Measurements from ENCODE around the gene MYCBP2. TPM values are rescaled to one million over a fixed set of nuclear protein-coding genes. Genes with fewer than 3 reads are reported as not detected.
"Not testable (repeated sequence)": the region's sequence is repeated elsewhere in the genome, so short reads cannot be mapped to it uniquely, and the experiment has no call there.

MYCBP2 gene
- total RNA-seq, 2 donors from 2014 or later, result 86.6 to 88.0 TPM

DNA sequence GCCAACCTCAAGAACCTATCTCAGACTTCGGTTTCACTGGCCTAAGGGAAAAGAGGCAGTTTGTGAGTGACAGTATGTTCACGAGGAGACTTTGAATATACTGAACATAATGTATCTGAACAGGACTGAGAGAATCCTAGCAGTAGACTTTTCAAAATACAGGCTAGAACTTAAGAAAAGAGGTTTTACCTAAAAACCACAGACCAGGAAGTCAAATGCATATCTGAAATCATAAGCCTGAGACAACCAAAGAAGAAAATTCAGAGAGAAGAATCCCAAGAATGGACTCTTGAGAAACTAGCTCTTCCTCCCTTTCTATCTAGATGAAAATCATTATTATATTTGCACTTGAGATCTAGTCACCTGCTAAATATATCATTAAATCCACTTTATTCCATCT, 17.6 kb downstream of the MYCBP2 start:
- Mint-ChIP-seq H3K27ac (peak overlapping the region; percentile 29), H3K4me1 (ENCODE audit: low read depth) (peaks cover 85% of the 10 kb centered on the region), H3K9me3 (peaks cover 1 to 2% of the 10 kb centered on the region in 2 donors), H3K4me3 (peak overlapping the region in 1 of 2 donors; percentile 32), H3K27me3 (ENCODE audit: low read depth) (no peaks in the 10 kb centered on the region), H3K36me3 (ENCODE audit: insufficient read depth in 2 of 2) (peaks cover 1 to 7% of the 10 kb centered on the region in 2 donors)
- DNase-seq (no peak), ATAC-seq (replicated peaks in 1 of 2) (no peak)

DNA sequence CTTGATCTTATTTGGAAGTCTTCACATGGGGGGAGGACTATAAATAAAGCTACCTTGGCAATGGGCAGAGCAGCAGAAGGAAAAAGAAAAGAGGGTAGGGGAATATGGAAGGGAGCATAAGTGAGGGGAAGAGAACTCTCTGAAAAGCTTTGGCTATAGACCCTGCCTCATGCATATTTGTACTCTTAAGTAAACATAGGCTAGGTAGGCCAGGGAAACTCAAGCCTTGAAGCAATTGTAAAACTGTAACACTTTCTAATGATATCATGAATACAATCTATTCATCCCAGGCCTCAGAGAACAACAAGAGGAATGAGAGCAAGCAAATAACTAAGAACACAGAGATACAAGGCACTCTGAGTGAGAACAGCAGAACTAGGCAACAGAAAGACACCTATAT, 20.4 kb downstream of the MYCBP2 start:
- ATAC-seq (replicated peaks in 1 of 2) (no peak), DNase-seq (no peak)
- H3K36me3 Mint-ChIP-seq (ENCODE audit: insufficient read depth in 2 of 2), result peaks cover 3 to 8% of the 10 kb centered on the region in 2 donors
- peaks cover 78% of the 10 kb centered on the region for H3K4me1 Mint-ChIP-seq (ENCODE audit: low read depth)
- peak overlapping the region in 1 of 2 donors; percentile 13 for H3K4me3 Mint-ChIP-seq
- no peak overlapping the region for H3K27ac Mint-ChIP-seq
- peaks cover 2 to 3% of the 10 kb centered on the region in 2 donors for H3K9me3 Mint-ChIP-seq
- H3K27me3 Mint-ChIP-seq (ENCODE audit: low read depth), result no peaks in the 10 kb centered on the region

DNA sequence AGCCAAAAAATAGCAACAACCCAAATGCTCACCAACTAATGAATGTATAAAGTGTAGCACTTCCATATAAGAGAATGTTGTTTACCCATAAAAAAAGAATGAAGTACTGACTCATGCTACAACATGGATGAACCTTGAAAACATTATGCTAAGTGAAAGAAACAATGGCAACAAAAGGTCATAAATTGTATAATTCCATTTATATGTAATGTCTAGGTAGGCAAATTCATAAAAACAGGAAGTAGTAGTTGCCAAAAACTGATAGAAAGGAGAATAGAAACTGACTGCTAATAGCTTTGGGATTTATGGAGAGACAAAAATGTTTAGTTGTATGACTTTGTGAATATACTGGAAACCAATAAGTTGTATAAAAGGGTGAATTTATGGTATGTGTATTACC, 21.6 kb downstream of the MYCBP2 start:
- peaks cover 3 to 8% of the 10 kb centered on the region in 2 donors for H3K36me3 Mint-ChIP-seq (ENCODE audit: insufficient read depth in 2 of 2)
- peaks cover 77% of the 10 kb centered on the region for H3K4me1 Mint-ChIP-seq (ENCODE audit: low read depth)
- H3K4me3 Mint-ChIP-seq, result no peak overlapping the region
- H3K27me3 Mint-ChIP-seq (ENCODE audit: low read depth), result no peaks in the 10 kb centered on the region
- DNase-seq, result no peak
- H3K9me3 Mint-ChIP-seq, result peaks cover 2 to 3% of the 10 kb centered on the region in 2 donors
- ATAC-seq (replicated peaks in 1 of 2), result no peak
- H3K27ac Mint-ChIP-seq, result peak overlapping the region; percentile 60

DNA sequence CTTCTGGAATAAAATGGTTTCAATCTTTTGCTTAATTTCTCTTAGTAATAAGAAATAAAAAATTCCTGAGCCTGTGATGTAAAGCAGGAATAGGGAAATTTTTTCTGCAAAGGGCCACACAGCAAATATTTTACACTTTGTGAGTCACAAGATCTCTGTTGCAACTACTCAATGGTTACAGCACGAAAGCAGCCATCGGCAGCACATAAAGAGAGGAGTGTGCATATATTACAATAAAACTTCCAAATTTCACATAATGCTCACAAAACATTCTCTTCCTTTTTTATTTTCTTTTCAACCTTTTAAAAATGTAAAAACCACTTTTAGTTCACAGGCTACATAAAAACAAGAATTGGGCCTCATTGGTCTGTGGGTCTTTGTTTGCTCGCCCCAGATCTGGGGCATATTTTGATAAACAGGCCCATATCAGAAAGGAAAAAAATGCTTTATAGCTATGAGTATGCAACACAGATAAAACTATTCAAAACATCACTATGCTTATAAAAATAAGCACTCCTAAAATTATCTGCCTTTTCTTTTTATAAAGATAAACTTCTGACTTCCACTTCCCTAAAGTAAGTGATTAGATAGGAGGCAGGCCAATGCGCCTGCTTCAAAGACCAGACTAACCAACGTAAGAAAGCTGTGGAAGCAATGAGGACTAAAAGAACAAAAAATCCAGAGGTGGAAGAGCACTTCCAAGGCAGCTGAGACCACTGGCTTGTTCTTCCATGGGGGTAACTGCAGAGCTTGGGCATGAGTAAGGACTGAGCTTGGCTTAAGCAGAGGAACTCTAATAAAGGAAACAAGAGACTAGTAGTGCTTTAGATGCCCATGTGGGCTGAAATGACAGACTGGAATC, 26.5 kb downstream of the MYCBP2 start:
- H3K36me3 Mint-ChIP-seq (ENCODE audit: insufficient read depth in 2 of 2), result peaks cover 3 to 9% of the 10 kb centered on the region in 2 donors
- DNase-seq, result no peak
- H3K27ac Mint-ChIP-seq, result no peak overlapping the region
- H3K27me3 Mint-ChIP-seq (ENCODE audit: low read depth), result no peaks in the 10 kb centered on the region
- peaks cover 2 to 3% of the 10 kb centered on the region in 2 donors for H3K9me3 Mint-ChIP-seq
- peaks cover 59% of the 10 kb centered on the region for H3K4me1 Mint-ChIP-seq (ENCODE audit: low read depth)
- no peak for ATAC-seq (replicated peaks in 1 of 2)
- H3K4me3 Mint-ChIP-seq, result no peak overlapping the region

DNA sequence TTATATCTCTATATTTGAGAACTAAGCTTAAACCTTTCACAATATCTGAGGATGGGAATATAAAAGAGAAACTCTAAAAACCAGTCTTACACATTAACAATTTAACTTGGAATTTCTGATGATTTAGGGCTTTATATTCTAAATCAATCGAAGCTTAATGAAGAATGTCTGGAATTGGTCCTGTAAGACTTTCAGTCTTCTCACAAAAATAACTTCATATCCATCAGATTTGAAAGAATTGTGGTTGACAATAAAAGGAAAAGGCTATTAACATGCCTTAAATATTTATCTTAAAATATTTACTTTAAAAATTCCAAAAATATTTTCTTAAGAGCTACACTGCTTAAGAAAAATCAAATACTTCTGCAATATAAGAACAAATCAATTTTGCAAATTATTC, 27.3 kb downstream of the MYCBP2 start:
- no peak for ATAC-seq (replicated peaks in 1 of 2)

DNA sequence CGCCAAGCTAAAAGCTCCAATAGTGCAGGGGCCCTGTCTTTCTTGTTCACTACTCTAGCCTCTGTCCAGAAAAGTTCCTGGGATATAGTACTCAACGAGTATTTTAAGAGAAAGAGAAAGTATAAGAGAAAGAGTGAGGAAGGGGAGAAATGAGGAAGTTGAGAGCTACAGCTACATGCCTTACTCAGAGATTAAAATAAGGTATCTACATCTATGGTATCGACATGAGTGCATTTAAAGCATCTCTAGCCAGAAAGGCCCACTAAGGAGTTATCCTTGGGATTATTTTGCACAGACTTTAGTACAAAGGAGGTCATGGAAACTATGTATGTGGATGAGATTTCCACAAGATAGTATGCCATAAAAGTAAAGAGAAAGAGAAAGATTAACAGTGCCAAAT, 28.5 kb downstream of the MYCBP2 start:
- H3K9me3 Mint-ChIP-seq, result no peaks in the 10 kb centered on the region
- peak overlapping the region; percentile 6 for H3K27ac Mint-ChIP-seq
- no peak for ATAC-seq (replicated peaks in 1 of 2)
- peak overlapping the region in 1 of 2 donors; percentile 48 for H3K4me3 Mint-ChIP-seq
- no peaks in the 10 kb centered on the region for H3K27me3 Mint-ChIP-seq (ENCODE audit: low read depth)
- peaks cover 47% of the 10 kb centered on the region for H3K4me1 Mint-ChIP-seq (ENCODE audit: low read depth)
- DNase-seq, result no peak
- peaks cover 1 to 8% of the 10 kb centered on the region in 2 donors for H3K36me3 Mint-ChIP-seq (ENCODE audit: insufficient read depth in 2 of 2)

More for the DNA sequence above, 27.3 kb downstream of the MYCBP2 start:
- no peak for DNase-seq
- Mint-ChIP-seq H3K4me1 (ENCODE audit: low read depth) (peaks cover 54% of the 10 kb centered on the region), H3K27me3 (ENCODE audit: low read depth) (no peaks in the 10 kb centered on the region), H3K27ac (no peak overlapping the region), H3K9me3 (peaks cover 2 to 3% of the 10 kb centered on the region in 2 donors), H3K4me3 (no peak overlapping the region), H3K36me3 (ENCODE audit: insufficient read depth in 2 of 2) (peaks cover 4 to 7% of the 10 kb centered on the region in 2 donors)

DNA sequence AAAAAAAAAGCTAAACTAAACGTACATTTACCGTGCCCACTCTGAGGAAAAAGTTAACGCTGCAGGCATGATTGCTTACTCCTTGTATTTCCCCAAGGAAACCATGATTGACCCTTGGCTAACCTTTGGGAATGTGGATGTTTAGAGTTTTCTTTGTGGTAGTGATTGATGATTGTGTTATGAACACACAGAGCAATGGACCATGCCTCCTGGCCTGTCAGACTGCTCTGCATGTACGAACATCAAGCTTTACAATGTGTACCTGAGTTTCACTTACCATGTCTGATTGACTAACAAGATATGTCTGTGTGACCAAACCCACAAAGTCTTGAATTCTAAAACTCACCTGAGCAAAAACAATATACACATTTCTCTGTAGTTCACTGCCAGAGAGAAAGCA, 35.1 kb downstream of the MYCBP2 start:
- ATAC-seq (replicated peaks in 1 of 2) (peak; percentile 37 to 50), DNase-seq (peak in 1 of 2 donors; percentile 6)
- peaks cover 43% of the 10 kb centered on the region for H3K4me1 Mint-ChIP-seq (ENCODE audit: low read depth)
- peaks cover 15 to 46% of the 10 kb centered on the region in 2 donors for H3K36me3 Mint-ChIP-seq (ENCODE audit: insufficient read depth in 2 of 2)
- H3K27ac Mint-ChIP-seq, result no peak overlapping the region
- H3K4me3 Mint-ChIP-seq, result peak overlapping the region in 1 of 2 donors; percentile 11
- H3K27me3 Mint-ChIP-seq (ENCODE audit: low read depth), result no peaks in the 10 kb centered on the region
- peaks cover 0 to 3% of the 10 kb centered on the region in 2 donors for H3K9me3 Mint-ChIP-seq

DNA sequence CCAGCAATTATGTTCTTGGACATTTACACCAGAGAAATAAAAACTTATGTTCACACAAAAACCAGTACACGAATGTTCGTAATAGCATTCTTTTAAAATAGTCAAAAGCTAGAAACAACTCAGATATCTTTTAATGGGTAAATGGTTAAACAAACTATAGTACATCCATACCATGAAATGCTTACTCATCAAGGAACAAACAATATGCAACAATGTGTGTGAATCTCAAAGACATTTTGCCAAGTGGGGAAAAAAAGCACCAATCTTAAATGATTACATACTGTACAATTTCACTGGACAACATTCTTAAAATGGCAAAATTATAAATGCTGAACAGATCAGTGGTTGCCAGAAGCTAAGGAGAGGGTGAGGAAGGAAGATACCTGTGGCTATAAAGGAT, 36.6 kb downstream of the MYCBP2 start:
- ATAC-seq (replicated peaks in 1 of 2) (no peak), DNase-seq (no peak)
- Mint-ChIP-seq H3K27ac (no peak overlapping the region), H3K36me3 (ENCODE audit: insufficient read depth in 2 of 2) (peaks cover 15 to 48% of the 10 kb centered on the region in 2 donors), H3K4me1 (ENCODE audit: low read depth) (peaks cover 50% of the 10 kb centered on the region), H3K4me3 (peak overlapping the region; percentile 55 to 65), H3K27me3 (ENCODE audit: low read depth) (no peaks in the 10 kb centered on the region), H3K9me3 (peaks cover 0 to 3% of the 10 kb centered on the region in 2 donors)

DNA sequence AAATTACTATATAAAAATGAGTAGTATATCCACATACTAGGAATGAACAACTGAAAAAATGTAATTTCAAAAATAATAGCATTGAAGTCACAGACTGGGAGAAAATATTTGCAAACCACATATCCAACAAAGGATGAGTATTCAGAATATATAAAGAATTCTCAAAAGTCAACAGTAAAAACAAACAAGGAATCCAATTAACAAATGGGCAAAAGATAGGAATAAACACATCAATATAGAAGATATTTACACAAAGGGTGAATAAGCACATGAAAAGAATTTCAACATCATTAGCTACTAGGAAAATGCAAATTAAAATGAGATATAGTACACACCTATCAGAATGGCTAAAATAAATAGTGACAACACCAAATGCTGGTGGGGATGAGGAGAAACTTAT, 37.0 kb downstream of the MYCBP2 start:
- Mint-ChIP-seq H3K4me3 (no peak overlapping the region), H3K27me3 (ENCODE audit: low read depth) (no peaks in the 10 kb centered on the region), H3K36me3 (ENCODE audit: insufficient read depth in 2 of 2) (peaks cover 15 to 49% of the 10 kb centered on the region in 2 donors), H3K27ac (peak overlapping the region; percentile 16), H3K4me1 (ENCODE audit: low read depth) (peaks cover 55% of the 10 kb centered on the region), H3K9me3 (peaks cover 0 to 3% of the 10 kb centered on the region in 2 donors)
- DNase-seq, result no peak
- ATAC-seq (replicated peaks in 1 of 2), result no peak

DNA sequence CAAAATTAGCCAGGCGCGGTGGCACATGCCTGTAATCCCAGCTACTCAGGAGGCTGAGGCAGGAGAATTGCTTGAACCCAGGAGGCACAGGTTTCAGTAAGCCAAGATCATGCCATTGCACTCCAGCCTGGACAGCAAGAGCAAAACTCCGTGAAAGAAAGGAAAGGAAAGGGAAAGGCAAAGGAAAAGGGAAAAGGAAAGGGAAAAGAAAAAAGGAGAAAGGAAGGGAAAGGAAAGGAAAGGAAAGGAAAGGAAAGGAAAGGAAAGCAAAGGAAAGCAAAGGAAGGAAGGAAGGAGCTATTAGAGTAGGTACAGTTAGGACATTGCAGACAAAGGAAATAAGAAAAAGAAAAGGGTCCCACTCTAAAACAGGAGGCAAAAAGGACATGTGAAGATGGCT, 41.3 kb downstream of the MYCBP2 start:
- H3K27me3 Mint-ChIP-seq (ENCODE audit: low read depth); H3K4me3 Mint-ChIP-seq; ATAC-seq (replicated peaks in 1 of 2); H3K27ac Mint-ChIP-seq; H3K9me3 Mint-ChIP-seq; DNase-seq: not testable (repeated sequence)
- peaks cover 12 to 42% of the 10 kb centered on the region in 2 donors for H3K36me3 Mint-ChIP-seq (ENCODE audit: insufficient read depth in 2 of 2)
- peaks cover 34% of the 10 kb centered on the region for H3K4me1 Mint-ChIP-seq (ENCODE audit: low read depth)

DNA sequence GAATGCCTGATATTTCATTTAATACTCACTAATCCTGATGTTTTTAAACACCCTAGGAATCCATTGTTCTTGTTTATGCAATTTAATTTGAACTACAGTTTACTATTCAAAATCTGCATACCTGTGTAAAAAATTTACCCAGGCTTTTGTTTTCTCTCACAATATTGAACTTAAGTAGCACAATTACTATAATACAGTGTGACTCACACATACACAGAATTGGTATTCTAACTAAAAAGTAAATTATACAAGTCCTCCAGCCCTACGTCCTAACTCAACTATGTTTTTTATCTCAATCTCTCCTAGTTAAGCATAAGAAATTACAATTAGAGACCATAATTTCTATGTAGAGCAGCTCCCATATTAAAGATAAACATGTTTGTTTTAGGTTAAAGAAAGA, 41.8 kb downstream of the MYCBP2 start:
- ATAC-seq (replicated peaks in 1 of 2) (peak; percentile 51 to 54), DNase-seq (no peak)
- no peaks in the 10 kb centered on the region for H3K27me3 Mint-ChIP-seq (ENCODE audit: low read depth)
- H3K4me3 Mint-ChIP-seq, result no peak overlapping the region
- H3K36me3 Mint-ChIP-seq (ENCODE audit: insufficient read depth in 2 of 2), result peaks cover 10 to 39% of the 10 kb centered on the region in 2 donors
- H3K9me3 Mint-ChIP-seq, result peaks cover 0 to 2% of the 10 kb centered on the region in 2 donors
- peak overlapping the region; percentile 9 for H3K27ac Mint-ChIP-seq
- peaks cover 29% of the 10 kb centered on the region for H3K4me1 Mint-ChIP-seq (ENCODE audit: low read depth)

DNA sequence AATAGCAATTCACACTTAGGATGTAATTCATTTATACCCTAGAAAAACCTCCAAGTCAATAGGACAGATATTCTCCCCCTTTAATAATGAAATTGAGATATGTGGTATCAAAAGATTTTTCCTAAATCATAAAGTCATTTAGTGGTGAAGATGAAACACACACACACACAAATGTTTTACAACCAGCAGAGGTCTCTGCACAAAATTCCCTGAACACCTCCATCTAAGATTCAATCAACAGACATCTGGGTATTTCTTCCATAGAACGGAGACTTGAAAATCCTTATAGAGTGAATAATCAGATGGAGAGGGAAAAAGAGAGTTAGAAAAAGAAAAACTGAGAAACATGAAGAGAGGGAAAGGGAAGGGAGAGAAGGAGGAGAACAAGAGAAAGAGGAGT, 52.8 kb downstream of the MYCBP2 start:
- Mint-ChIP-seq H3K36me3 (ENCODE audit: insufficient read depth in 2 of 2) (peaks cover 6 to 16% of the 10 kb centered on the region in 2 donors), H3K9me3 (no peaks in the 10 kb centered on the region), H3K27me3 (ENCODE audit: low read depth) (no peaks in the 10 kb centered on the region), H3K27ac (peak overlapping the region; percentile 36), H3K4me1 (ENCODE audit: low read depth) (peaks cover 10% of the 10 kb centered on the region), H3K4me3 (no peak overlapping the region)
- DNase-seq, result no peak
- ATAC-seq (replicated peaks in 1 of 2), result no peak

DNA sequence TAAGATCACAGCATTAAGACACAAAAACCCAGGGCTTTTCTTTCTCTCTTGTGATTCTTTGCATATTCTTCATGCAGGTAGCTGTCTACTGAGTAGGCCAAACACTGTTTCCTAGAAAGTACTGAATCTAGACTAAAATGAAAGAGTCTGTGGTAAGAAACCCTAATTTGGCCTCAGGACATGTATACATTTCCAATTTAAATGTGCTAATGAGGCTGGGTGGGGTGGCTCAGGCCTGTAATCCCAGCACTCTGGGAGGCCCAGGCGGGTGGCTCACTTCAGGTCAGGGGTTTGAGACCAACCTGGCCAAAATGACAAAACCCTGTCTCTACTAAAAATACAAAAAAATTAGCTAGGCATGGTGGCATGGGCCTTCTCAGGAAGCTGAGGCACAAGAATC, 57.8 kb downstream of the MYCBP2 start:
- peaks cover 6 to 16% of the 10 kb centered on the region in 2 donors for H3K36me3 Mint-ChIP-seq (ENCODE audit: insufficient read depth in 2 of 2)
- no peak overlapping the region for H3K4me3 Mint-ChIP-seq

More for the DNA sequence above, 57.8 kb downstream of the MYCBP2 start:
- no peak overlapping the region for H3K27ac Mint-ChIP-seq
- H3K9me3 Mint-ChIP-seq, result no peaks in the 10 kb centered on the region
- no peaks in the 10 kb centered on the region for H3K27me3 Mint-ChIP-seq (ENCODE audit: low read depth)
- H3K4me1 Mint-ChIP-seq (ENCODE audit: low read depth), result no peaks in the 10 kb centered on the region
- no peak for DNase-seq
- ATAC-seq (replicated peaks in 1 of 2), result no peak
